Measurements from ENCODE around the gene MYRF. TPM values are rescaled to one million over a fixed set of nuclear protein-coding genes. Genes with fewer than 3 reads are reported as not detected.

Gene MYRF
- total RNA-seq, 1 donor from 2014 or later, result 1.9 TPM

DNA sequence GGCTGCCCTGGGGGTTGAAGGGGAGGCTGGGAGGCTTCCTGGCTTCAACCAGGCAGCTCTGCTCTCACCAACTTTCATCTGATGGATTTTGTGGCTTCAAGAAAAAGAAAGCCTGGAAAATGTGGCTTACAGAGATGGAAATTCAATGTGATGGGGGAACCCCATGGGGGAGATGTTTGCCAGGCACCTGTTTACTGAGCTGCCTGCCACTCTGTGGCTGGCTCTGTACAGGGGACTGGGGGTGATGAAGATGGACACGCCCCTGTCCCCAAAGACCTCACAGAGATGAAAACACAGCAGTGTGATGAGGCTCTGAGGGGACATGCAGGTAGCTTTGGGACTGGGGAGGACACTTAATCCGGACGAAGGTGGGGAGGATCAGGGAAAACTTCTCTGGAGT, 29.9 kb downstream of the MYRF start:
- Histone ChIP-seq H3K9ac (no peak overlapping the region), H3K36me3 (no peaks in the 10 kb centered on the region), H3F3A (ENCODE audit: low read depth) (peaks cover 7% of the 10 kb centered on the region), H4K20me1 (ENCODE audit: low read depth) (peaks cover 6% of the 10 kb centered on the region), H3K79me2 (ENCODE audit: low read depth) (no peaks in the 10 kb centered on the region), H2AFZ (replicated peaks) (no peak overlapping the region), H3K27me3 (no peaks in the 10 kb centered on the region), H3K9me3 (ENCODE audit: low read depth) (no peaks in the 10 kb centered on the region), H3K4me3 (no peak overlapping the region), H3K27ac (no peak overlapping the region), H3K4me1 (no peaks in the 10 kb centered on the region), H3K4me2 (no peak overlapping the region)
- H3K9me3 Mint-ChIP-seq, result no peaks in the 10 kb centered on the region
- H3K27ac Mint-ChIP-seq, result peak overlapping the region; percentile 87
- DNase-seq (ENCODE audit: low spot score), result no peak
- H3K4me3 Mint-ChIP-seq, result no peak overlapping the region
- no peak for TF ChIP-seq EZH2 (IDR thresholded peaks at IDR 0.05)
- no peak for TF ChIP-seq CTCF (IDR thresholded peaks at IDR 0.05)
- TF ChIP-seq EZH2phosphoT487 (IDR thresholded peaks at IDR 0.05), result no peak
- H3K27me3 Mint-ChIP-seq (ENCODE audit: insufficient read depth, low read depth), result peaks cover 7% of the 10 kb centered on the region
- peaks cover 12% of the 10 kb centered on the region for H3K36me3 Mint-ChIP-seq
- H3K4me1 Mint-ChIP-seq, result peaks cover 9% of the 10 kb centered on the region

- H3K27me3 Mint-ChIP-seq (ENCODE audit: insufficient read depth, low read depth), result peaks cover 7% of the 10 kb centered on the region
- Histone ChIP-seq H4K20me1 (ENCODE audit: low read depth) (peaks cover 9% of the 10 kb centered on the region), H2AFZ (replicated peaks) (no peak overlapping the region), H3K4me1 (no peaks in the 10 kb centered on the region), H3K36me3 (no peaks in the 10 kb centered on the region), H3K4me2 (no peak overlapping the region), H3K9ac (no peak overlapping the region), H3K9me3 (ENCODE audit: low read depth) (no peaks in the 10 kb centered on the region), H3K27ac (no peak overlapping the region), H3K27me3 (no peaks in the 10 kb centered on the region), H3K4me3 (no peak overlapping the region), H3K79me2 (ENCODE audit: low read depth) (no peaks in the 10 kb centered on the region), H3F3A (ENCODE audit: low read depth) (peaks cover 7% of the 10 kb centered on the region)
- H3K4me1 Mint-ChIP-seq, result peaks cover 9% of the 10 kb centered on the region
- no peak overlapping the region for H3K4me3 Mint-ChIP-seq
- H3K36me3 Mint-ChIP-seq, result peaks cover 11% of the 10 kb centered on the region
- DNase-seq (ENCODE audit: low spot score), result no peak
- H3K27ac Mint-ChIP-seq, result no peak overlapping the region
- no peaks in the 10 kb centered on the region for H3K9me3 Mint-ChIP-seq
- TF ChIP-seq CTCF (IDR thresholded peaks at IDR 0.05), result no peak
- no peak for TF ChIP-seq EZH2 (IDR thresholded peaks at IDR 0.05)
- TF ChIP-seq EZH2phosphoT487 (IDR thresholded peaks at IDR 0.05), result no peak
These were observed 30.4 kb downstream of the MYRF start for GRCh38 chr11:61782841-61783240.

DNA sequence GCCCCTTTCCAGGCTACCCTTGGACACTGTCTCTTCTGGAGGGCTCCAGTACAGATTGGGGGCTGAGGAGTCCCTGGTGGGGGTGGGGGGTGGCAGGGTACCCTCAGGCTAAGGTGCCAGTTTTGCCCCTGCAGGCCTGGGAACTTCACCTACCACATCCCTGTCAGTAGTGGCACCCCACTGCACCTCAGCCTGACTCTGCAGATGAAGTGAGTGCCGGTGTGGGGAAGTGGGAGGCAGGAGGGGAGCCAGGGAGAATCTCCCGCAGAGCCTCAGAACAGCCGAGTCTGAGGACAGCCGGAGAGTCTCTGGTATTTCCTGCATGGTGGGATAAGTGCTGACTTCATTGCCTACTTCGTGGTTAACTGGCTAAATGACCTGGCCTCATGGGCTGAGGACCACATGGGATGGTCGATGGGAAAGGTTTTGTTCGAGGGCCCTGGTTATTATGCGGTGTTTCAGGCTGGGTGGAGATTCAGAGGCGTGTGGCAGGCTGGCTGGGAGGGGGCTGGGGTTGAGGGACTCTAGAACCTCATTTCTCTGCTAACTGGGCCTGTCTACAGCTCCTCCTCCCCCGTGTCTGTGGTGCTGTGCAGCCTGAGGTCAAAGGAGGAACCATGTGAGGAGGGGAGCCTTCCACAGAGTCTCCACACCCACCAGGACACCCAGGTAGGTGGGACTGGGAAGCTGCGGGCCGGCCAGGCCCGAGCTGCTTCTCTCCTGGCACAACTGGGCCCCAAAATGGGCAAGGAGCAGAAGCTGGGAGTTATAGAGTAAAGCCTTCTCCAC, 31.5 kb downstream of the MYRF start:
- peaks cover 16% of the 10 kb centered on the region for H4K20me1 ChIP-seq (ENCODE audit: low read depth)
- no peak overlapping the region for H3K4me2 ChIP-seq
- no peaks in the 10 kb centered on the region for H3K4me1 ChIP-seq
- H3K4me3 ChIP-seq, result no peak overlapping the region
- no peak for DNase-seq (ENCODE audit: low spot score)
- no peaks in the 10 kb centered on the region for H3K27me3 ChIP-seq
- H3K9me3 Mint-ChIP-seq, result no peaks in the 10 kb centered on the region
- peaks cover 7% of the 10 kb centered on the region for H3K27me3 Mint-ChIP-seq (ENCODE audit: insufficient read depth, low read depth)
- peaks cover 7% of the 10 kb centered on the region for H3K36me3 Mint-ChIP-seq
- H3K9ac ChIP-seq, result no peak overlapping the region
- H3K9me3 ChIP-seq (ENCODE audit: low read depth), result no peaks in the 10 kb centered on the region
- H3K27ac ChIP-seq, result no peak overlapping the region
- H3K27ac Mint-ChIP-seq, result peak overlapping the region; percentile 50
- peaks cover 7% of the 10 kb centered on the region for H3K4me1 Mint-ChIP-seq
- H3F3A ChIP-seq (ENCODE audit: low read depth), result peaks cover 7% of the 10 kb centered on the region
- H2AFZ ChIP-seq (replicated peaks), result no peak overlapping the region
- TF ChIP-seq CTCF (IDR thresholded peaks at IDR 0.05) (no peak), EZH2phosphoT487 (IDR thresholded peaks at IDR 0.05) (no peak), EZH2 (IDR thresholded peaks at IDR 0.05) (no peak)
- peak overlapping the region; percentile 65 for H3K4me3 Mint-ChIP-seq
- H3K79me2 ChIP-seq (ENCODE audit: low read depth), result no peaks in the 10 kb centered on the region
- H3K36me3 ChIP-seq, result no peaks in the 10 kb centered on the region

Data from neural progenitor cell (in vitro differentiated cells).